Muscle layer of duodenum (tissue), 2 donors: ENCODE data around the gene TNPO1.

ENCODE experiments used
- H3K27ac ChIP-seq: one replicate; pipeline ENCODE4 v1.7.0; 2013; ENCODE audit warnings: mild to moderate bottlenecking, low read length
- H3K27me3 ChIP-seq: one replicate; pipeline ENCODE4 v1.7.0; 2013; ENCODE audit warnings: low read depth, mild to moderate bottlenecking, control low read depth, low read length
- H3K36me3 ChIP-seq, 2 donors: one replicate each; pipeline ENCODE4 v1.7.0; 2013; ENCODE audit warnings: low read length in 2 of 2, control low read depth in 1 of 2, mild to moderate bottlenecking in 1 of 2; ENCODE audit not compliant: insufficient read depth in 2 of 2, control insufficient read depth in 1 of 2
- H3K4me1 ChIP-seq, 2 donors: one replicate each; pipeline ENCODE4 v1.7.0; 2013; ENCODE audit warnings: low read length in 2 of 2, mild to moderate bottlenecking in 2 of 2, control low read depth in 1 of 2, moderate library complexity in 1 of 2; ENCODE audit not compliant: insufficient read depth in 2 of 2, control insufficient read depth in 1 of 2
- H3K4me3 ChIP-seq, 2 donors: one replicate each; pipeline ENCODE4 v1.7.0; 2013; ENCODE audit warnings: low read length in 2 of 2, low read depth in 1 of 2, mild to moderate bottlenecking in 1 of 2
- H3K9me3 ChIP-seq, 2 donors: one replicate each; pipeline ENCODE4 v1.7.0; 2013; ENCODE audit warnings: low read length in 2 of 2, control low read depth in 1 of 2, mild to moderate bottlenecking in 1 of 2; ENCODE audit not compliant: control insufficient read depth in 1 of 2
- donor health status: healthy.

TNPO1 gene

DNA sequence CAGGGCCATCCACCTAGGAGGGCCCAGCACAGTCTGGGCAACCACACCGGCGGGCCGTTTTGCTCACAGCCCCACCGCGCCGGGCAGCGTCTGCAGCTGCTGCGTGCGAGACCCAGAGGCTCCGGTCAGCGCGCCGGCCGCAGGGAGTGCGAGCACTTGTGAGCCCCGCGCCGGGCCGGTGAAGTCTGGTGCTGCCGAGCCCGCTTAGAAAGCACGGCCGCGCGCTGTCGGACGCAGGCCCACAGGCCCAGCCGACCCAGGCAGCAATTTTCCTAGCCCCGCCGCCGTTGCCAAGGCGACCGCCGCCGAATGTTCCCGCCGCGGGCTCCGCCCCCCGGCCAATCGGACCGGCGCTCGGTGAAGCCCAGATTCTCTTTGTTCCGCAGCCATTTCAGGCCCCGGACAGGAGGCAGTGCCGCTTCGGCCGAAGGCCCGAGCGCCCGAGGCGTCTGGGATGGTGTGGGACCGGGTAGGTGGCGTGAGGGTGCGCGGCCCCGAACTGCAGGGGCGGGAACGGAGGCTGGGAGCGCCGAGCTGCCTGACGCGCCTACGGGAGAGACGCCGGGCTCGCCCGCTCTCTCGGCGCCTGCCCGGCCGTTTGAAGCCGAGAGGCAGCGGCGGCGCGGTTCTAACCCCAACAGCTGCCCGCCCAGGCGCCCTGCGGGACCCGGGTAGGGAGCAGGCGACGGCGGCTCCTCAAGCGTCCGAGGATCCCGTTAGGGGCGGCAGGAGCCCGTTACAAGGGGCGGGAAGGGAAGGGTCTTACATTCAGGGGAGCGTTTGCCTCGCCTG lies at the start of gene TNPO1:
TSS of gene TNPO1 (plus strand) at position 378 of the 792 bp plus-strand sequence. CDS start at position 455, 77 bp downstream.
- Histone ChIP-seq H3K27ac (peak within 1 kb of the TSS; percentile 93), H3K27me3 (no peaks in the 10 kb centered on the region), H3K4me3 (peak within 1 kb of the TSS; percentile 87 to 94), H3K36me3 (peaks cover 0 to 8% of the 10 kb centered on the region in 2 donors), H3K9me3 (no peaks in the 10 kb centered on the region), H3K4me1 (peaks cover 8 to 17% of the 10 kb centered on the region in 2 donors)

DNA sequence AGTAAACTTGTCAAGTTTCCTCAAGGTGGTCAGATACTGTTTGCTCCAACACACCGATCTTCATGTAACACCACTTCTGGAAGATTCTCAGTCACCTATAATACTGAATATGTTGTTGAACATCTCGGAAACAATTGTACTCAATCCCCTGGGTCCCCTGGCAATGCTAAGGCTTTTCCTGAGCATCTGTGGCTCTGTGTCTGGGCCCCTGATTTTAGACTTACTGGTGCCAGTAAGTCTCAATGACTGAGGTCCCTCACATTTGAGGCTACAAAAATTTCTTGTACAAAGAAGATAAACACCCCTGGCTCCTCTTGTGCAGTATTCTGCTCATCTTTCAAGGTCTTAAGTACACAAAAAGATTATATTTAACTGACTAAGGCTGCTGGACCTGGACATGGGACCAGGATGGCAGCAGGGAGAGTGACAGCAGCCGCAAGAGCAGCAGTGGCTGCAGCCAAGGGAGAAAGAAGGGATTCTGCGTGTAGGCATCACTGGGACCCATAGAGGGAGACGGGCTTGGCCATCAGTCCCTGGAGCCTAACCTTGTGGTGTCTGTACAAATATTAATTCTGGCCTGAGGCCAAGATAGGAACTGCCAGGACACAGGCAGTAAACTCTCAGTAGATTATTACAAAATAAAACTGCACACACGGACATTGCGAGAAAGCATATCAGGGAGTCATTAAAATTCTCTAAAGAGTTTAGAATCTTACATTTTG lies 49.0 kb upstream of the TNPO1 start:
- Histone ChIP-seq H3K4me3 (no peak overlapping the region), H3K9me3 (no peaks in the 10 kb centered on the region), H3K27ac (no peak overlapping the region), H3K4me1 (no peaks in the 10 kb centered on the region), H3K36me3 (no peaks in the 10 kb centered on the region), H3K27me3 (no peaks in the 10 kb centered on the region)

DNA sequence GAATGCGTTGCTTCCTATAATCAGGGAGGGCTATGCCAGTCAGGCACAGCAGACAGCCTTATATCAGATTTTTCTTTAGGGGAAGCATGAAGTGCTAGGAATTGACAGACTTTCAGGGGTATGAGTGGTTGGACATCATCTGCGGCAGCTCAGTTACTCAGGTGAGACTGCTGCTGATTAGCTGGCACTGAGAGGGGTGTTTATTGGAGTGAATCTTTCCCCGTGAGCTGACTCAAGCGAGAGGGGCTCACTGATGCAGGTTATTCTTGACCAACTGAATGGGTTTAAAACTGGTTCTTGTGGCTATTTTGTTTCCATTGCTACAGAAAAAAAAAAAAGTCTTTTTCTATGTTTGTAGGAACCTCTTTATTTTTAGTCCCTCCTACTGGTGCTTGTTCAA lies 46.2 kb upstream of the TNPO1 start:
- Histone ChIP-seq H3K27me3 (no peaks in the 10 kb centered on the region), H3K9me3 (no peaks in the 10 kb centered on the region), H3K27ac (no peak overlapping the region), H3K4me3 (no peak overlapping the region), H3K36me3 (no peaks in the 10 kb centered on the region), H3K4me1 (no peaks in the 10 kb centered on the region)

DNA sequence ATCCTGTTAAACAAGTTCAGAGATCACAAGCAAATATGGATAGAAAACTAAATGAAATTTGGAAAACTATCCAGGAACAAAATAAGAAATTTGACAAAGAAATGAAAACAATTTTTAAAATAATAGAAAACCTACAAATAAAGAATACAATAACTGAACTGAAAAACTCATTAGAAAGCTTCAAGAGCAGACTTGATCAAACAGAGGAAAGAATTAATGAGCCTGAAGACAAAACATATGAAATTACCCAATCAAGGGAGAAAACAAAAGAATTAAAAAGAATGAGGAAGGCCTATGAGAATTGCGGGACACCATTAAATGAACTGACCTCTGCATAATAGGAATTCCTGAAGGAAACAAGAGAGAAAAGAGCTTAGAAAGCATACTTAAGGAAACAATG lies 39.8 kb upstream of the TNPO1 start:
- H3K9me3 ChIP-seq = peaks cover 6 to 28% of the 10 kb centered on the region in 2 donors
- H3K36me3 ChIP-seq = no peaks in the 10 kb centered on the region
- H3K27me3 ChIP-seq = no peaks in the 10 kb centered on the region
- H3K4me1 ChIP-seq = no peaks in the 10 kb centered on the region
- no peak overlapping the region for H3K27ac ChIP-seq
- no peak overlapping the region for H3K4me3 ChIP-seq

DNA sequence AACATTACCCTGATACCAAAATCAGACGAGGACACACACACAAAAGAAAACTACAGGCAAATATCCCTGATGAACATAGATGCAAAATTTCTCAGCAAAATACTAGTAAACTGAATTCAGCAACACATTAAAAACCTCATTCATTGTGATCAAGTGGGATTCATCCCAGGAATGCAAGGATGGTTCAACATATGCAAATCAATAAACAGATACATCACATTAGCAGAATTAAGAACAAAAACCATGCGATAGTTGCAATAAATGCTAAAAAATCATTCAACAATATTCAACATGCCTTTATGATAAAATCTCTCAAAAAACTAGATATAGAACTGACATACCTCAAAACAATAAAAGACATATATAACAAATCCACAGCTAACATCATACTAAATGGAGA lies 36.9 kb upstream of the TNPO1 start:
- Histone ChIP-seq H3K27me3 (no peaks in the 10 kb centered on the region), H3K4me1 (no peaks in the 10 kb centered on the region), H3K27ac (no peak overlapping the region), H3K36me3 (no peaks in the 10 kb centered on the region), H3K4me3 (no peak overlapping the region), H3K9me3 (peaks cover 6 to 28% of the 10 kb centered on the region in 2 donors)

DNA sequence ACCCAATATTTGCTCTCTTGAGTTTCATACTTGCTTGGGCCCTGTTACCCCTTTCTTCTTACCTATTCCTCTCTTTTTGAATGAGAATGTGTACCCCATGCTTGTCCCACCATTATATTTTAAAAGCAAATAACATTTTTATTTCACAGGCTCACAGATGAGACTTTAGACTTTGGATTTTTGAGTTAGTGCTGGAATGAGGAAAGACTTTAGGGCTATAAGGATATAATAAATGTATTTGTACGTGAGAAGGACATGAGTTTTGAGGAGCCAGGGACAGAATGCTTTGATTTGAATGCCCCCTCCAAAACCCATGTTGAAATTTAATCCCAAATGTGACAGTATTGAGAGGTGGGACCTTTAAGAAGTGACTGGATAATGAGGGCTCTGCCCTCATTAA lies 33.1 kb upstream of the TNPO1 start:
- H3K4me3 ChIP-seq = no peak overlapping the region
- H3K9me3 ChIP-seq = peaks cover 0 to 15% of the 10 kb centered on the region in 2 donors
- no peak overlapping the region for H3K27ac ChIP-seq
- no peaks in the 10 kb centered on the region for H3K36me3 ChIP-seq
- H3K4me1 ChIP-seq = no peaks in the 10 kb centered on the region
- H3K27me3 ChIP-seq = no peaks in the 10 kb centered on the region

DNA sequence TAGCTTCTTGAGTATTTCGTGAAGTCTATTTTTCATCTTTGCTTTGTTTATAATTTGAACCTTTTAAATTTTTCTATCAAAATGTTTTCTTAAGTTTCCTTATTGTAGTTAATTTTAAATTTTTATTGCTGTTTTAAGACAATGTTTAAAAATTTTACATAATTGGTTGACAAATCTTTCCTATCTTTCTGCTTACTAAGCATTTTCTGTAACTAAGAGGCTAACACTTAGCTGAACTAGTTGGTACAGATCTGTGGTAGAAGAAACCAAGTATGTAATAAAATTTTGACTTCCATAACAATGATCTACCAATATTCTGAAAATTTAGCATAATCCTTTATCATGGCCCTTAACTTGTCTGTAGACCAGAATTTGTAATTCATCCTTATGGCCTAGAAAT lies 32.3 kb upstream of the TNPO1 start:
- Histone ChIP-seq H3K4me1 (no peaks in the 10 kb centered on the region), H3K9me3 (peaks cover 0 to 11% of the 10 kb centered on the region in 2 donors)

DNA sequence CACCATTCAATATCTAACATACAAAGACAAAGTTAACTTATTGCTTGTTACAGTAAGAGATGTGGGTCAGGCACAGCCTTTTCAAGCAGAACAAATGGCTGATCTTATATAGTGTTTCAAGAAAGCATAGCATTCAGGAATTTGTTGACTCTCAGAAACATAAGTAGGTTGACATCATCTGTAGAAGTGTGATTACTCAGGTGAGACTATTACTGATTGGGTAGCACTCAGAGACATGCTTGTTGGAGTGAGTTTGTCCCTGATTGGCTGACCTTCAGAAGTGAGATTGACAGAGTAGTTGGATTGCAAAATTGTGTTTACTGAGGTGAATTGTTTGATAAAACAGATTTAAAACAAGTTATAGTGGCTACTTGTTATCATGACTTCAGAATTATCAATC lies 30.7 kb upstream of the TNPO1 start:
- Histone ChIP-seq H3K4me3 (no peak overlapping the region), H3K36me3 (no peaks in the 10 kb centered on the region), H3K9me3 (no peaks in the 10 kb centered on the region), H3K4me1 (no peaks in the 10 kb centered on the region), H3K27ac (no peak overlapping the region), H3K27me3 (no peaks in the 10 kb centered on the region)

More for the DNA sequence above, 32.3 kb upstream of the TNPO1 start:
- Histone ChIP-seq H3K4me3 (no peak overlapping the region), H3K27me3 (no peaks in the 10 kb centered on the region), H3K27ac (no peak overlapping the region), H3K36me3 (no peaks in the 10 kb centered on the region)

DNA sequence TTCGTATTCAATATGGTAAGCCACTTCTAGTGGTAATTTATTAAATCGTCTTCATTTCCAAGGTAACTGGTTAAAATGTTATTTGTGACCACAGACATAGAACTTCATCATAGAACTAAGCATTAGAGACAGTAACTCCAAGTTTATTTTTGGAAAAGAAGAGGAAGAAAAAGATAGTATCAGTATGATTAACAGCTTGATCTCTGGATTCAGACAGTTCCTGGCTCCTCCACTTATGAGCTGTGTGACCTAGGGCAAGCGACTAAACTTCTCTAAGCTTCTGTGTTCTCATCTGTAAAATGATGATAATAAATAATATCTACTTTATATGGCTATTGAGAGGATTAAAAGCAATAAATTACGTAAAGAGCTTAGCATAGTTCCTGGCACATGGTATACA lies 29.8 kb upstream of the TNPO1 start:
- H3K27me3 ChIP-seq = no peaks in the 10 kb centered on the region
- no peaks in the 10 kb centered on the region for H3K36me3 ChIP-seq
- no peaks in the 10 kb centered on the region for H3K4me1 ChIP-seq
- H3K4me3 ChIP-seq = no peak overlapping the region
- no peaks in the 10 kb centered on the region for H3K9me3 ChIP-seq
- H3K27ac ChIP-seq = no peak overlapping the region

DNA sequence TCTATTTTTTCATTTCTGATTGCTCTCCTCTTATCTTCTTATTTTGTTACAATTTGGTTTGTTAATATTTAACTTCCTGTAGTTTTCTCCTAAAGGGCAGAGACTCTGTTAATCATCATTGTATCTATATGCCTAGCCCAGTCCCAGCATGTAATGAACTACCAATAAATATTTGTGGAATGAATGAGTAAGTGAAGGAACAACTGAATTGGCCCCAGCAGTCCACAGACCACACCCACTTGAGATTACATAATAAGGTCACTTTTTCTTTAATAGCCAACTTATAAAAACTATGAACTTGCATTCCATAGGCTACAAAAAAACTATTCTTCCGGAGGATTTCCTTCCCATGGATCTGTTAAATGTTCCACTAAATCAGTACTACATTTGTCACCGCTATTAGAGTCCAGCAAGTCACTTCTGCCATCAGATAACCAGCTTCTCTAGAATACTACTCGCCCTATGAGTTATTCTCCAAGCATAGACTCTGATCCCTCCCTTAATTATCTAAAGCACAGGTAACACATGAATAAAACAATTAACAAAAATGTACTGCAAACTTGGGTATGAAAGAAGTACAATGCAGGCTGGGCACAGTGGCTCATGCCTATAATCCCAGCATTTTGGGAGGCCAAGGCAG lies 27.5 kb upstream of the TNPO1 start:
- Histone ChIP-seq H3K36me3 (no peaks in the 10 kb centered on the region), H3K27me3 (no peaks in the 10 kb centered on the region), H3K4me1 (no peaks in the 10 kb centered on the region), H3K9me3 (no peaks in the 10 kb centered on the region), H3K4me3 (no peak overlapping the region), H3K27ac (no peak overlapping the region)

DNA sequence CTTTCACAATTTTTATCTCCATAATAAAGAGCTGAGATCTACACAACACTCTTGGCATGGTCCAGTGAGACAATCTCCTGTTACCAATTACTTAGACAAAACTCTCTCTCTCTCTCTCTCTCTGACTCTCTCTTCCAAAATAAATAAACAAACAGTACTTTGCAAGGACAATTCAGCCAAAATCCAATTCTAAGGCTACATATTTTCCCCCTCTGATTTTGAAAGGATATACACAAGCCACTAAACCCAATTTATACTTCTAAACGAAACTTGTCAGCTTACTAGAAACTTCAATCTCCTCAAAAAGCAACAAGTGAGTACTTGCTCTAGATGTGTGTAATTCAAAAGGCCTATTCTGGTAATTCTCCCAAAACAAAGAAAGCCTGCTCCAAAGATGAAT lies 26.3 kb upstream of the TNPO1 start:
- Histone ChIP-seq H3K4me1 (no peaks in the 10 kb centered on the region), H3K9me3 (no peaks in the 10 kb centered on the region), H3K27me3 (no peaks in the 10 kb centered on the region), H3K4me3 (no peak overlapping the region), H3K27ac (no peak overlapping the region), H3K36me3 (no peaks in the 10 kb centered on the region)
